ENCODE results near the gene RAB13. TPM values are rescaled to one million over a fixed set of nuclear protein-coding genes. Genes with fewer than 3 reads are reported as not detected.
"Not testable (repeated sequence)": the region's sequence is repeated elsewhere in the genome, so short reads cannot be mapped to it uniquely, and the experiment has no call there.

RAB13 gene
- total RNA-seq, 1 experiment from 2014 or later = 18.5 TPM

GRCh38 chr1:153981735-153982134, 4.4 kb downstream of the RAB13 start:
- in situ Hi-C loops (cut with HindIII; ENCODE audit: low sequenced_read_pairs); DNase-seq (ENCODE audit: low spot score): not testable (repeated sequence)

GRCh38 chr1:153979091-153979490, 7.0 kb downstream of the RAB13 start:
- DNase-seq (ENCODE audit: low spot score); in situ Hi-C loops (cut with HindIII; ENCODE audit: low sequenced_read_pairs): not testable (repeated sequence)

GRCh38 chr1:153978274-153978909, 7.7 kb downstream of the RAB13 start:
- in situ Hi-C loops (cut with HindIII; ENCODE audit: low sequenced_read_pairs) = no loop called here
- DNase-seq (ENCODE audit: low spot score) = no peak

GRCh38 chr1:153977250-153978240, 8.6 kb downstream of the RAB13 start, which contains the start of gene JTB:
JTB (minus strand) TSS chr1:153977674; CDS start chr1:153977252, 422 bp downstream.
- DNase-seq (ENCODE audit: low spot score) = peak; percentile 91
- in situ Hi-C loops (cut with HindIII; ENCODE audit: low sequenced_read_pairs) = no loop called here

GRCh38 chr1:153976819-153977249, 9.3 kb downstream of the RAB13 start:
- DNase-seq (ENCODE audit: low spot score) = no peak
- in situ Hi-C loops (cut with HindIII; ENCODE audit: low sequenced_read_pairs) = no loop called here

GRCh38 chr1:153973525-153973924, 12.6 kb downstream of the RAB13 start:
- in situ Hi-C loops (cut with HindIII; ENCODE audit: low sequenced_read_pairs) = no loop called here
- DNase-seq (ENCODE audit: low spot score) = no peak

GRCh38 chr1:153973071-153973470, 13.1 kb downstream of the RAB13 start:
- in situ Hi-C loops (cut with HindIII; ENCODE audit: low sequenced_read_pairs) = no loop called here
- no peak for DNase-seq (ENCODE audit: low spot score)

GRCh38 chr1:153970346-153970745, 15.8 kb downstream of the RAB13 start:
- in situ Hi-C loops (cut with HindIII; ENCODE audit: low sequenced_read_pairs) = no loop called here
- DNase-seq (ENCODE audit: low spot score) = no peak

GRCh38 chr1:153968972-153969371, 17.2 kb downstream of the RAB13 start:
- DNase-seq (ENCODE audit: low spot score) = no peak
- in situ Hi-C loops (cut with HindIII; ENCODE audit: low sequenced_read_pairs) = no loop called here

- in situ Hi-C loops (cut with HindIII; ENCODE audit: low sequenced_read_pairs) = no loop called here
- no peak for DNase-seq (ENCODE audit: low spot score)
Measured at GRCh38 chr1:153968408-153968807, 17.7 kb downstream of the RAB13 start.

- in situ Hi-C loops (cut with HindIII; ENCODE audit: low sequenced_read_pairs) = no loop called here
- peak; percentile 72 for DNase-seq (ENCODE audit: low spot score)
Measured at GRCh38 chr1:153968000-153968363, 18.2 kb downstream of the RAB13 start.

GRCh38 chr1:153967107-153967999, 18.8 kb downstream of the RAB13 start, which contains the start of gene CREB3L4:
CREB3L4 (plus strand) TSS chr1:153967902; CDS start chr1:153968526, 624 bp downstream.
- in situ Hi-C loops (cut with HindIII; ENCODE audit: low sequenced_read_pairs) = no loop called here
- DNase-seq (ENCODE audit: low spot score) = peak; percentile 99

GRCh38 chr1:153963850-153964331, 22.2 kb downstream of the RAB13 start:
- no peak for DNase-seq (ENCODE audit: low spot score)
- in situ Hi-C loops (cut with HindIII; ENCODE audit: low sequenced_read_pairs) = no loop called here

GRCh38 chr1:153963030-153963849, 22.9 kb downstream of the RAB13 start, which contains the start of gene SLC39A1:
SLC39A1 (minus strand) TSS chr1:153963537; CDS start chr1:153962715, 822 bp downstream.
- DNase-seq (ENCODE audit: low spot score) = peak; percentile 99
- in situ Hi-C loops (cut with HindIII; ENCODE audit: low sequenced_read_pairs) = no loop called here

- in situ Hi-C loops (cut with HindIII; ENCODE audit: low sequenced_read_pairs) = no loop called here
- no peak for DNase-seq (ENCODE audit: low spot score)
Measured at GRCh38 chr1:153962088-153963029, 23.8 kb downstream of the RAB13 start.

GRCh38 chr1:153961421-153961820, 24.7 kb downstream of the RAB13 start:
- in situ Hi-C loops (cut with HindIII; ENCODE audit: low sequenced_read_pairs) = no loop called here
- no peak for DNase-seq (ENCODE audit: low spot score)

GRCh38 chr1:153960206-153960605, 25.9 kb downstream of the RAB13 start:
- in situ Hi-C loops (cut with HindIII; ENCODE audit: low sequenced_read_pairs) = no loop called here
- no peak for DNase-seq (ENCODE audit: low spot score)
